K562 (cell line): Measurements from ENCODE around the gene DMWD. TPM values are rescaled to one million over a fixed set of nuclear protein-coding genes. Genes with fewer than 3 reads are reported as not detected.
A peak's percentile ranks its signal among the peaks of the same experiment; 100 is the strongest.

Source experiments
- ATAC-seq: fragments of 200-7000 bp; cut with Tn5 transposase; 3 replicates; pipeline ENCODE4 v1.9.1; 2020; ENCODE audit warnings: moderate library complexity
- BruUV-seq: library from RNA; stranded (reverse); fragments of 400-500 nt; replicated peaks from 2 replicates; lab custom pipeline; 2021; lab: Mats Ljungman, UMichigan
- CTCF ChIA-PET: fragments of 300-600 bp; formaldehyde crosslinking; extraction: SDS; loops from one replicate; lab custom pipeline; 2021; ENCODE audit warnings: low intra/inter-chr PET ratio; lab: Yijun Ruan, JAX
- POLR2A ChIA-PET: fragments of 300-600, 350-650 bp; sonication (Branson Sonifier 250); formaldehyde crosslinking; extraction: SDS; loops from one replicate; lab custom pipeline; 2021; ENCODE audit warnings: antibody characterized with exemption, inconsistent platforms; lab: Yijun Ruan, JAX
- DNase-seq, 4 experiments: peaks; one replicate each; pipeline versions ENCODE4 v3.0.0 to v3.0.0-alpha.2; 2011 to 2018; ENCODE audit warnings: low spot score in 3 of 4, mixed read lengths in 3 of 4; ENCODE audit errors: extremely low read depth in 1 of 4
- FAIRE-seq: peaks from 2 replicates; lab custom pipeline; 2011; peaks lifted over from hg19 to GRCh38; lab: Jason Lieb, UNC
- H2AFZ ChIP-seq: 2 replicates; pipeline ENCODE4 v1.6.0; 2011; ENCODE audit warnings: low read depth, low read length, control low read depth, inconsistent platforms
- H3K27ac ChIP-seq: fragments of 200-600 bp; 3 replicates; pipeline ENCODE4 v1.8.0; 2011; ENCODE audit warnings: low read depth, mild to moderate bottlenecking, control low read depth, inconsistent platforms, low read length, moderate library complexity, mixed read lengths; ENCODE audit errors: extremely low read depth
- H3K27me3 ChIP-seq, 2 experiments: fragments of 300-600 bp in 1 of 2; 2 replicates in 1 of 2; 3 replicates in 1 of 2; pipeline versions ENCODE4 v1.6.0 to v1.8.0; 2011; ENCODE audit warnings: inconsistent platforms in 2 of 2, low read length in 2 of 2, mild to moderate bottlenecking in 1 of 2, mixed read lengths in 1 of 2, moderate library complexity in 1 of 2; ENCODE audit not compliant: control insufficient read depth in 2 of 2, insufficient read depth in 2 of 2
- H3K36me3 ChIP-seq: fragments of 300-600 bp; 3 replicates; pipeline ENCODE4 v1.8.0; 2011; ENCODE audit warnings: mild to moderate bottlenecking, low read length, inconsistent platforms; ENCODE audit not compliant: control insufficient read depth, insufficient read depth
- H3K4me1 ChIP-seq, 2 experiments: fragments of 200-600 bp in 1 of 2; replicated peaks in 1 of 2; 2 replicates in 1 of 2; 3 replicates in 1 of 2; pipeline versions ENCODE4 v1.5.1 to v1.8.0; 2011; ENCODE audit warnings: inconsistent platforms in 2 of 2, low read length in 2 of 2, mild to moderate bottlenecking in 1 of 2, mixed read lengths in 1 of 2, moderate library complexity in 1 of 2; ENCODE audit not compliant: control insufficient read depth in 2 of 2, insufficient read depth in 2 of 2
- H3K4me2 ChIP-seq: 2 replicates; pipeline ENCODE4 v1.6.1; 2011; ENCODE audit warnings: low read length, control low read depth, inconsistent platforms, mixed read lengths; ENCODE audit not compliant: insufficient read depth
- H3K4me3 ChIP-seq: fragments of 200-600 bp; sonication (generic), shearing (Covaris generic); 2 replicates; pipeline ENCODE4 v1.5.1; 2016; ENCODE audit warnings: control low read depth, inconsistent platforms
- H3K79me2 ChIP-seq: fragments of 200-600 bp; 3 replicates; pipeline ENCODE4 v1.8.0; 2011; ENCODE audit warnings: low read length, inconsistent platforms; ENCODE audit not compliant: control insufficient read depth, insufficient read depth
- H3K9ac ChIP-seq, 2 experiments: 2 replicates each; pipeline versions ENCODE4 v1.6.0 to v1.6.1; 2011; ENCODE audit warnings: low read depth in 2 of 2, low read length in 2 of 2, control low read depth in 1 of 2, inconsistent platforms in 1 of 2, mild to moderate bottlenecking in 1 of 2, mixed read lengths in 1 of 2; ENCODE audit not compliant: insufficient read depth in 1 of 2
- H3K9me1 ChIP-seq: one replicate; pipeline ENCODE4 v1.6.0; 2011; ENCODE audit warnings: inconsistent platforms, mild to moderate bottlenecking, low read length, moderate library complexity; ENCODE audit not compliant: control insufficient read depth, insufficient read depth
- H3K9me3 ChIP-seq: replicated peaks from 2 replicates; pipeline ENCODE4 v1.5.1; 2011; ENCODE audit warnings: low read depth, low read length, inconsistent platforms; ENCODE audit not compliant: control insufficient read depth, insufficient read depth
- H4K20me1 ChIP-seq: replicated peaks from 2 replicates; pipeline ENCODE4 v1.6.1; 2011; ENCODE audit warnings: low read length, inconsistent platforms, mixed read lengths; ENCODE audit not compliant: control insufficient read depth, insufficient read depth
- POLR2G ChIP-seq: fragments of 200-400 bp; formaldehyde crosslinking; IDR thresholded peaks from 2 replicates; pipeline ENCODE4 v1.6.1; 2017; ENCODE audit warnings: low read depth, mild to moderate bottlenecking, antibody characterized with exemption, low read length, moderate library complexity
- ZNF316 ChIP-seq: fragments of 450-650 bp; IDR thresholded peaks from 2 replicates; pipeline ENCODE4 v1.6.1; 2016
- ZNF518B ChIP-seq: fragments of 250-450 bp; sonication (Bioruptor Pico); IDR thresholded peaks from 2 replicates; pipeline ENCODE4 v1.5.0; 2021; ENCODE audit warnings: mild to moderate bottlenecking, moderate library complexity
- ZNF609 ChIP-seq: sonication (generic); formaldehyde crosslinking; IDR thresholded peaks from 2 replicates; pipeline ENCODE4 v1.8.1; 2023; ENCODE audit warnings: missing genetic modification reagents, mild to moderate bottlenecking, borderline replicate concordance
- WGBS: fragments of 100-300 bp; shearing (Covaris generic); methylation state at CpG from one replicate; pipeline ENCODE4 v1.1.6; 2016; ENCODE audit warnings: low coverage, mixed read lengths; ENCODE audit not compliant: insufficient coverage; ENCODE audit errors: missing lambda C conversion rate; 5-methylcytosine and 5-hydroxymethylcytosine counted together
- in situ Hi-C: fragments of 300-500 bp; cut with MboI; formaldehyde crosslinking; loops from 4 replicates; pipeline ENCODE4 v1.15.0; 2018; ENCODE audit warnings: inconsistent platforms, mixed read lengths
- intact Hi-C: fragments of 100-400 bp; cut with micrococcal nuclease; formaldehyde crosslinking; loops from 2 replicates; pipeline ENCODE4 v1.14.2; 2022
- polyA plus RNA-seq, 8 experiments: library from polyadenylated mRNA; depleted of rRNA in 4 of 8; stranded (reverse) in 5 of 8; unstranded in 3 of 8; fragments of >200 nt; fragmentation: Nextera tagmentation in 2 of 8; fragmentation: Illumina TruSeq in 1 of 8; extraction: Ambion mirVana in 2 of 8; extraction: Trizol in 1 of 8; gene quantifications; 2 replicates each; pipeline versions ENCODE4 v1.2.1 to v1.2.3, GENCODE V29; 2011 to 2014; ENCODE audit warnings: inconsistent platforms in 1 of 8, missing spikeins in 1 of 8
- total RNA-seq, 7 experiments: library from RNA; depleted of rRNA in 6 of 7; stranded (reverse); fragments of >200 nt in 6 of 7; fragmentation: Illumina TruSeq in 2 of 7; extraction: Trizol in 2 of 7; gene quantifications; 2 replicates each; pipeline versions ENCODE4 v1.2.1 to v1.2.3, GENCODE V29; 2011 to 2021; ENCODE audit warnings: low replicate concordance in 1 of 7

Gene DMWD
- total and polyA plus RNA-seq, 9 of the 15 experiments (the other 6 are each of a cell fraction or from before 2014, with no cell fraction given) = 4.7 to 54.6 (median 19.0) TPM

GRCh38 chr19:45823182-45823581 is 30.5 kb upstream of the DMWD start:
- in situ Hi-C loops = no loop called here
- Histone ChIP-seq H3K4me1 (peaks cover 0 to 16% of the 10 kb centered on the region in 2 experiments; a peak in 1 of 5 replicates), H2AFZ (no peak overlapping the region), H3K27me3 (no peaks in the 10 kb centered on the region), H3K27ac (no peak overlapping the region), H3K36me3 (peaks cover 84% of the 10 kb centered on the region; the same call in 2 of the 3 replicates), H3K4me3 (no peak overlapping the region), H3K9me3 (no peaks in the 10 kb centered on the region), H3K79me2 (no peaks in the 10 kb centered on the region), H3K4me2 (no peak overlapping the region), H3K9ac (peak overlapping the region in 1 of 2 experiments; percentile 32; a peak in 2 of 4 replicates), H3K9me1 (peaks cover 7% of the 10 kb centered on the region), H4K20me1 (0 out of 2 replicates have a peak, but pooled peaks cover 13% of the 10 kb centered on the region)
- POLR2A ChIA-PET = interaction anchor here (0.6 to 1.3 kb wide), 3 partner anchors 11 to 68 kb away, joined by 3 to 4 read pairs (median 3); no protein-coding TSS in a partner anchor
- BruUV-seq = no TSS peak
- CTCF ChIA-PET = no interaction called here
- DNase-seq (no peak), ATAC-seq (no peak), FAIRE-seq (no peak)
- no peak for TF ChIP-seq ZNF316
- TF ChIP-seq ZNF609 = no peak
- TF ChIP-seq ZNF518B (CRISPR knock-in tag) = no peak
- TF ChIP-seq POLR2G = peak; percentile 56; the same call in 1 of the 2 replicates
- 91% methylated on average over 11 of the region's 12 CpGs for WGBS
- intact Hi-C loops = no loop called here
